DMS153 treated with DMSO at 0.1 percent for 48 hours (cell line): ENCODE results near the gene SLC39A13.

ENCODE experiments used
- DNase-seq: peaks from one replicate; lab custom pipeline; 2025; ENCODE audit not compliant: unreplicated experiment; lab: John Stamatoyannopoulos, UW

The SLC39A13 gene

DNA sequence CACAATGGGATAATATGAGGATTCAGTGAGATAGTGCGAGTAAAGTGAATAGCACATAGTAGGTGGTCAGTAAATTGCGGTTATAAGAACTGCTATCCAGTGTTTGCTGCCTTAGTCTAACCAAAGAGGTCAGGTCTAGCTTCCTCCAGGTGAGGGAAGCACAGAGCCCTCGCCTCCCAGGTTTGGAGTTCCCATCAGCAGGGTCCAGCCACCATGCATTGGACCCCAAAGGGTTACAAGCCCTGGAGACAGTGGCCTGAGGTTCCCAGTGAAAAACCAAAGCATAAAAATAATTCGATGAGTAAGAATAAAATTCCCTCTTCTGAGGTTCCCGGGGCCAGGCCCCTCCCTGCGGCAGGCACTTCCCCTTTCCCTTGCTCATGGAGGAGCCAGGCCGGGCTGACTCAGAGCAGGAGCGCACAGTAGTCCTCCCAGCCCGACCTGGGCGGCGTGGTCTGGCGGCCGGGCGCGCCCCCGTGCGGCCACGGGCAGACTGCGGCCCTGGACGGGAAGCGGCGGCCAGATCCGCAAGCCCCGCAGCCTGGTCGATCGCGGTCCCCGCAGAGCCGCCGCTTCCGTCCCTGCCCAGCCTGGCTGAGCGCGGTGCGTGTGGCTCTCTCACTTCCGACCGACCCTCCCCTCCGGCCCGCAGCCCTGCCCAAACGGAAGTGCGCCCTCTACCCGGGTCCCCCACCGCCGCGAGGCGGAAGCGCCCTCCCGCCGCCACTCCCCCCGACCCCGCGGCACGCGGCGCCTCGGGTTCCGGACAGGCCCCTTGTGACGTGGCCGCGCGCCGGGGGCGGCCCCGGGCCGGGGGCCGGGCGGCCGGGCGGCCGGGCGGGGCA lies at the start of gene SLC39A13:
TSS of gene SLC39A13 (plus strand) at position 845 of the 845 bp plus-strand sequence. CDS start 1,505 bp downstream, outside the sequence.
- peak; percentile 69 for DNase-seq

DNA sequence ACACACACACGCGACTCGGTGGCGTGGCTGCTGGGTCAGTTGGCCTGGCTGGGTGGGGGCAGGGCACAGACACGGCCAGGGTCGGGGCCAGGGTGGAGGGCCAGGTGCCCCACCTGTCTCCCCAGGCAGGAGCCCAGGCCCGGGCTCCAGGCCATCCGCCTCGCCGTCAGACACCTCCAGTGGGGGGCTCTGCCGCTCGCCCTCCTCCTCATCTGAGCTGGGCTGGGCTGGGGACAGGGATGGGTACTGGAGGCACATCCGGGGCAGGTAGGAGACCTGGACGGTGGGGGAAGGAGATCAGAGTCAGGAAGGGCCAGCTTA lies 49.7 kb upstream of the SLC39A13 start:
- no peak for DNase-seq

DNA sequence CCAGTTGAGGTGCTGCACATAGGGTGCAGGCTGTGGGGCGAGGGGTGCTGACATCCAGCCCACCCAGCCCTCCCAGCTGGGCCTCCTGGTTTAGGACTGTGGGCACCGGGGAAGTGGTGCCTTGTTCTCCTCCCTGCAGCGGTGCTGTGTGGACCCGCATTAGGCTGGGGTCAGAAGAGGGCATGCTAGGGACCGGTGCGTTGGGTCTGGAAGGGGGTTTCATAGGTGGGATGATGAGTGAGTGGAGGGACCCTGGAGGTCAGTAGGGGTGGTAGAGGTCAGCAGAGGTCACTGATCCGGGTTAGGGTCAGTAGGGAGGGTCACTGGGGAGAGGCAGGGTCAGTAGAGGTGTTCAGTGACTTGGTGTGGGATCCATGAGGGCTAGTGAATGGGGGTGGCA lies 49.2 kb upstream of the SLC39A13 start:
- no peak for DNase-seq

- DNase-seq = no peak
Measured at GRCh38 chr11:47359586-47359985, 48.8 kb upstream of the SLC39A13 start.

DNA sequence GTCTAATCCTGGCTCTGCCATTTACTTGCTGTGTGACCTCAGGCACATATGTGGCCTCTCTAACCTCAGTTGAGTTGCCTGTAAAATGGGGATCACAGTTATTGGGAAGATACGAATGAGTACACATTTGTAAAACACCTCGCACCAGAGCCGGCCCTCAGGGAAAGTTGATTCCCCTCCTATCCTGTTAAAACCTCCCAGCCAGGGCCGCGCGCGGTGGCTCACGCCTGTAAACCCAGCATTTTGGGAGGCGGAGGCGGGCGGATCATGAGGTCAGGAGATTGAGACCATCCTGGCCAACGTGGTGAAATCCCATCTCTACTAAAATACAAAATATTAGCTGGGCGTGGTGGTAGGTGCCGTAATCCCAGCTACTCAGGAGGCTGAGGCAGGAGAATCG lies 48.0 kb upstream of the SLC39A13 start:
- no peak for DNase-seq

DNA sequence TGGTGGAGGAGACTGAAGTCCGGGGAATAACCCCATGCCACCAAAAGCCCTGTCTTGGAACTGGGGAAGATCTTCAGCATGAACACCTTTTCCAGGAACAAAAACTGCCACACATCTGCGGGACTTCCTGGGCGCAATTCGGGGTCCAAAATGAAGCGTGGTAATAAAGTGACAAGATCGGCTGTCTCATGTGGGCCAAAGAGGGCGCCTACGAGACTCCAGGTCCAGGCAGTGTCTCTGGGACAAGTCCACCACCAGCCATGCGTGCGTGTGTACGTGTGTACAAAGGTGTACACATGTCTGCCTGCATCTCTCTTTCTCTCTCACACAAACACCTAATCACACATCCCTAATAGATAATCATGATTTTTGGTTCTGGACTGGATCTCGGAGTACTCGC lies 47.0 kb upstream of the SLC39A13 start:
- DNase-seq = no peak

GRCh38 chr11:47366020-47366490 lies 42.3 kb upstream of the SLC39A13 start:
- no peak for DNase-seq

GRCh38 chr11:47369676-47370075 lies 38.7 kb upstream of the SLC39A13 start:
- DNase-seq = no peak

DNA sequence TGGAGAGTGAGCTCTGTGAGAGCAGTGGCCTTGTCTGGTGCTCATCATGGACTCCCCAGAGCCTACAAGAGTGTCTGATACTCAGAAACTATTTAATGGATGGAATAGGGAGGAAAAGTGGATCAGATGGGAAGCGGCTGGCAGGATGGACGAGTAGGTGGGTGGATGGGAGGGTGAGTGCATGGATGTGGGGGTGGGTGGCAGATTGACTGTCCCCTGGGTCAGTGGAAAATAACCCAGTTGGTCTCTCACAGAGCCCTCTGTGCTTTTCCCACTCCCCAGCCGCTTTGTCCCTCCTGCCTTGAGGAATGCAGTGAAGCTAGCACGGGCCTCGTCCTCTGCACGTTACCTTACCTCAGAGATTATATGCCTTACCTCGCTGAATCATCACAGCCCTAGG lies 36.0 kb upstream of the SLC39A13 start:
- DNase-seq = no peak

DNA sequence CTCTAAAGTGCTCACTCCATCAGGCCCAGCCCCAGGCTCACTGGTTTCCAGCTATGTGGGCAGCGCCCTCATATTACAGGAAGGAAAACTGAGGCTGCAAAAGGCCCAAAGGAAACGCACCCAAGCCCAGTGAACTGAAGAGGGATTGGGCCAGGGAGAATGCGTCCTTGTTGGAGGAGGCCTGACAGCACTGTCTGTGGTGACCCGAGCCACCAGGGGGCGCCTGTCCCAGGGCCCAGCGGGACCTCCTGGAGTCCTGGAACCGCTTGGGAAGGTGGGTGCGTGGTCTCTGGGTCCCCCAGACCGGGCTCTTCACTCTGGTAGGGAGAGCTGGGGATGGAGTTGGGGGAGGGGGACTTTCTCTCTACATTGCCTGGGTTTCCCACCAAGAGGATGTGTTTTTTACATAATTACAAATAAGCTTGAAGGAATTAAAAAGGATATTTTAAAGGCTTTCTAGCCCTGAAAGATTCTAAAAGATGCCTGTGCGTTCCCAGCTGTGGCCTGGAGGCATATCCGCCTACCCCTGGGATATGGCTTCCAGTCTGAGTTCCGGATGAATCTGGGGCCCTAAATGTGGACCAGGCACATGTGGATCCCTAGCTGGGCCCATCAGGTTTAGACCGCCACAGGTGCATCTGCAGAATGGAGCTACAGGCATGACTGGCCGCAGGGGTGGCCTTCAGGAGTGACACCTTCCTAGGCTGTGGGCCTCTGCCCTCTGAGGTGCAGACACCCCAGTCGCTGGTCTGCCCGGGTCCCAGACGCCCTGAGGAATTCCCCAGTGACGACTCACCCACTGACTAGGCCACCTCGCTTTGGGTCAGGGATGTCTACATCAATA lies 34.3 kb upstream of the SLC39A13 start:
- DNase-seq = peak; percentile 7

GRCh38 chr11:47374720-47375019 lies 33.7 kb upstream of the SLC39A13 start:
- no peak for DNase-seq

- no peak for DNase-seq
Measured at GRCh38 chr11:47375020-47375419, 33.4 kb upstream of the SLC39A13 start.

DNA sequence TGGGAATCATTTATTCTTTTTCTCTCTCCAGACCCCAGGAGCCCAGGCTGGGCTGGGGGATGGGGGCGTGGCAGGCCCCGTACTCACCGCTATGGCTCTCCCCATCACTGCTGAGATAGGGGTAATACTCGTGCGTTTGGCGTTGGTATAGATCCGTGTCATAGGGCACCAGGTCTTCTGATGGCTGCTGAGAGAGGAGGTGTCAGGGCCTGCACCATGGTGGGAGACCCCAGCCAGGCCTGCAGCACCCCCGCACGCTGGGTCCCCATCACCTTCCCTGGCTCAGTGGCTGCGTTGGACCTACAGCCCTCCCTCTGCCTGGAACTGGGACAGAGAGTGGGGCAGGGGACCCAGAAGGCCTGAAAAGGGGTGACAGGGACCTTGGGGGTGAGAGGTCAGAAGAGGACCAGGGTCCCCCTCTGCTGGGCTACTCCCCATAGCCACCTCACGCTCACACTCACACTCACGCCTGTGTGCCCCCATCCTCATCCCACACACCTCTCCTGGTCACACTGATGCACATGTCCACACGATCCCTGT lies 32.8 kb upstream of the SLC39A13 start:
- DNase-seq = no peak

GRCh38 chr11:47376107-47376524 lies 32.3 kb upstream of the SLC39A13 start:
- no peak for DNase-seq

GRCh38 chr11:47376525-47377371 lies 31.6 kb upstream of the SLC39A13 start:
- DNase-seq = no peak

DNA sequence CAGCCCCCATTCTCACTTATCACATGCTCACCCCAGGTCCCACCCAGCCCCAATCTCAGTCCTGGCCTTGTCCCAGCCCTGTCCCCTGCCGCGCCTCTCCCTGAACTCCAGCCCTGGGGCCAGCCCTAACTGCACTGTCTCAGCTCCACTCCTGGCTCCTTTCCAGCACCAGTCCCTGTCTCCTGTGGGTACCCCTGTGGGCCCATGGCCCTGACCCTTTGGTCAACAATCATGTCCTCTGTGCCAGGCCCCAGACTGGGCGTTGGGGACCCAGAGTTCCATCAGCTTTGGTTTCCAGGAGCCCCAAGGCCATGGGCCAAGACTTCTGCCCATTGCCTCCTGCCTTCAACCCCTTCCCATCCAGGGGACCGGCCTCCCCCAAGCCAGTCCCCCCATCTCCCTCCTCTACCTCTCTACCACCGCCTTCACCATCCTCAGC lies 30.8 kb upstream of the SLC39A13 start:
- DNase-seq = no peak

- DNase-seq = no peak
Measured at GRCh38 chr11:47378010-47378835, 30.2 kb upstream of the SLC39A13 start, which contains the start of gene SPI1. Gene SPI1, minus strand, starts transcription at chr11:47378547. Its CDS starts 194 bp downstream, at chr11:47378353.

DNA sequence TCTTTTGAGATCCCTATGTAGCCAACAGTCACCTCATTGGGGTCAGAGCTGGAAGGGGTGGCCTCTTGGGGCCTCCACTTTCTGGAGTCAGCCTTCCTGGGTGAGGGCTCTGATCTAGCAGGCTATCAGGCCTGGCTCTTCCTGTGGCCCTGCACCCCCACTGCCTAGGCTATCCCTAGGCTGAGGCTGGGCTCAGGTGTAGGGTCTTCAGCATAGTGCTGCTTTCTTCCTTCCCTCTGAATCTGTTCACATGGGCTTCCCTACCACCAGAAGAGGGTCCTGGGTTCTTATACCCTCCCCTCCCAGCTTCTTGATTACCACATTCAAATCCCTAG lies 29.6 kb upstream of the SLC39A13 start:
- no peak for DNase-seq

GRCh38 chr11:47379317-47379716 lies 29.1 kb upstream of the SLC39A13 start:
- DNase-seq = no peak

DNA sequence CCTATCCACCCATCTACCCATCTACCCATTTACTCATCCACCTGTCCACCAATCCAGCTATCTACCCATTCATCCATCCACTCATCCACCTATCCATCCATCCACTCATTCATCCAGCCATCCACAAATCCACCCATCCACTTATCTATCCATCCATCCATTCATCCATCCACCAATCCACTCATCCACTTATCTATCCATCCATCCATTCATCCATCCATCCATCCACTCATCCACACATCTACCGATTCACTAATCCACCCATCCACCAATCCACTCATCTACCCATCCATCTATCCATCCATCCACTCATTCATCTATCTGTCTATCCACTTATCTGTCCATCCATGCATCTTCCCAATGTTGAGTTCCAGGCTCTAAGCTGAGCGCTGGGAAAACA lies 28.3 kb upstream of the SLC39A13 start:
- no peak for DNase-seq
